Stimulated activated CD8-positive, alpha-beta memory T cell treated with anti-CD3 and anti-CD28 coated beads, Interleukin-15, amount 100 ng/mL, for 48 hours (primary cell): ENCODE measurements around the gene KMT2A.
A peak's percentile ranks its signal among the peaks of the same experiment; 100 is the strongest.
"Not testable (repeated sequence)": the region's sequence is repeated elsewhere in the genome, so short reads cannot be mapped to it uniquely, and the experiment has no call there.

Source experiments
- DNase-seq, 2 donors: peaks; one replicate each; pipeline ENCODE4 v3.0.0-alpha.2; 2020; ENCODE audit warnings: low read depth in 2 of 2

The KMT2A gene

GRCh38 chr11:118533769-118534729, 97.8 kb downstream of the KMT2A start:
- no peak for DNase-seq

GRCh38 chr11:118535261-118535660, 99.0 kb downstream of the KMT2A start:
- no peak for DNase-seq

- no peak for DNase-seq
Observed at GRCh38 chr11:118536726-118537125, 100.4 kb downstream of the KMT2A start.

GRCh38 chr11:118537409-118537980, 101.2 kb downstream of the KMT2A start:
- DNase-seq: no peak

GRCh38 chr11:118544010-118544646, 107.8 kb downstream of the KMT2A start:
- DNase-seq: no peak

- DNase-seq: no peak
Observed at GRCh38 chr11:118544647-118545010, 108.3 kb downstream of the KMT2A start.

GRCh38 chr11:118545533-118545932, 109.2 kb downstream of the KMT2A start:
- DNase-seq: no peak

GRCh38 chr11:118547132-118547531, 110.8 kb downstream of the KMT2A start:
- no peak for DNase-seq

- DNase-seq: no peak
Observed at GRCh38 chr11:118552341-118552740, 116.0 kb downstream of the KMT2A start.

GRCh38 chr11:118560806-118561205, 124.5 kb downstream of the KMT2A start:
- no peak for DNase-seq

- no peak for DNase-seq
Observed at GRCh38 chr11:118565051-118565450, 128.8 kb downstream of the KMT2A start.

- DNase-seq: no peak
Observed at GRCh38 chr11:118569670-118570069, 133.4 kb downstream of the KMT2A start.

GRCh38 chr11:118570787-118571186, 134.5 kb downstream of the KMT2A start:
- DNase-seq: no peak

GRCh38 chr11:118571701-118572060, 135.4 kb downstream of the KMT2A start:
- DNase-seq: not testable (repeated sequence)

- DNase-seq: peak; percentile 69 to 70
Observed at GRCh38 chr11:118572061-118572980, 136.0 kb downstream of the KMT2A start, which contains the start of gene ARCN1. Gene ARCN1 (plus strand): TSS chr11:118572409. CDS start chr11:118572548, 139 bp downstream.

- no peak for DNase-seq
Observed at GRCh38 chr11:118572981-118573550, 136.8 kb downstream of the KMT2A start.

- no peak for DNase-seq
Observed at GRCh38 chr11:118574636-118575035, 138.3 kb downstream of the KMT2A start.
